Osteocyte (in vitro differentiated cells): ENCODE results near the gene CFAP58. TPM values are rescaled to one million over a fixed set of nuclear protein-coding genes. Genes with fewer than 3 reads are reported as not detected.

Source experiments
- DNase-seq: peaks from one replicate; pipeline ENCODE4 v3.0.0; 2021; ENCODE audit warnings: mixed read lengths; ENCODE audit not compliant: unreplicated experiment; ENCODE audit errors: extremely low spot score
- H3K27ac Mint-ChIP-seq: one replicate; pipeline ENCODE4 v1.8.0; 2021; ENCODE audit warnings: mild to moderate bottlenecking, mixed read lengths; ENCODE audit not compliant: unreplicated experiment
- H3K27me3 Mint-ChIP-seq: one replicate; pipeline ENCODE4 v1.8.0; 2021; ENCODE audit warnings: mixed read lengths; ENCODE audit not compliant: unreplicated experiment
- H3K36me3 Mint-ChIP-seq: one replicate; pipeline ENCODE4 v1.8.0; 2021; ENCODE audit warnings: mixed read lengths; ENCODE audit not compliant: unreplicated experiment
- H3K4me1 Mint-ChIP-seq: one replicate; pipeline ENCODE4 v1.8.0; 2021; ENCODE audit warnings: mixed read lengths; ENCODE audit not compliant: unreplicated experiment
- H3K4me3 Mint-ChIP-seq: one replicate; pipeline ENCODE4 v1.8.0; 2021; ENCODE audit warnings: mild to moderate bottlenecking, moderate library complexity, mixed read lengths; ENCODE audit not compliant: unreplicated experiment
- H3K9me3 Mint-ChIP-seq: one replicate; pipeline ENCODE4 v1.8.0; 2021; ENCODE audit warnings: mixed read lengths; ENCODE audit not compliant: unreplicated experiment
- total RNA-seq: library from RNA; stranded (reverse); gene quantifications from 2 replicates; pipeline ENCODE4 v1.2.1, GENCODE V29; 2021
- TF ChIP-seq, protein P1 (sequence below): fragments of 200-600 bp; sonication (generic); IDR thresholded peaks from 2 replicates; pipeline ENCODE4 v1.5.0; 2021; ENCODE audit warnings: antibody characterized with exemption, mild to moderate bottlenecking, moderate library complexity

Gene CFAP58
- total RNA-seq, 1 donor from 2014 or later = 0.16 TPM

DNA sequence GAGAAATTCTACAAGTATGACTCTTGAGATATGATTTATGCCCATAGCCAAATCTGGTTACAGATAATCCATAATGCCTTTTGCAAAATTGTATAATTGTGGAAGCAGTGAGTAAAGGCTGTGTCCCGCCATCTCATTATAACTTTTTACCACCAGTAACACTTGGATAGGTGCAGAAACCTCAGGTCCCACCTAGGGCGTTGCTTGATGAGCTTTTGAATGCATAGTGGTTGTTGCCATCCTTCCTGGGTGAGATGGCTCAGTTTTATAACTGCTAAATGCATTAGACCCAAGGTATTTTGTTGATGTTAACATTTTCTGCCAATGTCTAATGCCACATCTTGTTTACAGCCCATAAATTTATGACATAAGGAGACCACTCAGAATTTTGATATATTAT, 42.9 kb downstream of the CFAP58 start:
- TF ChIP-seq, protein P1, sequence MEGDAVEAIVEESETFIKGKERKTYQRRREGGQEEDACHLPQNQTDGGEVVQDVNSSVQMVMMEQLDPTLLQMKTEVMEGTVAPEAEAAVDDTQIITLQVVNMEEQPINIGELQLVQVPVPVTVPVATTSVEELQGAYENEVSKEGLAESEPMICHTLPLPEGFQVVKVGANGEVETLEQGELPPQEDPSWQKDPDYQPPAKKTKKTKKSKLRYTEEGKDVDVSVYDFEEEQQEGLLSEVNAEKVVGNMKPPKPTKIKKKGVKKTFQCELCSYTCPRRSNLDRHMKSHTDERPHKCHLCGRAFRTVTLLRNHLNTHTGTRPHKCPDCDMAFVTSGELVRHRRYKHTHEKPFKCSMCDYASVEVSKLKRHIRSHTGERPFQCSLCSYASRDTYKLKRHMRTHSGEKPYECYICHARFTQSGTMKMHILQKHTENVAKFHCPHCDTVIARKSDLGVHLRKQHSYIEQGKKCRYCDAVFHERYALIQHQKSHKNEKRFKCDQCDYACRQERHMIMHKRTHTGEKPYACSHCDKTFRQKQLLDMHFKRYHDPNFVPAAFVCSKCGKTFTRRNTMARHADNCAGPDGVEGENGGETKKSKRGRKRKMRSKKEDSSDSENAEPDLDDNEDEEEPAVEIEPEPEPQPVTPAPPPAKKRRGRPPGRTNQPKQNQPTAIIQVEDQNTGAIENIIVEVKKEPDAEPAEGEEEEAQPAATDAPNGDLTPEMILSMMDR = no peak
- H3K9me3 Mint-ChIP-seq = no peaks in the 10 kb centered on the region
- no peak overlapping the region for H3K27ac Mint-ChIP-seq
- DNase-seq = no peak
- H3K27me3 Mint-ChIP-seq = peaks cover 22% of the 10 kb centered on the region
- H3K4me1 Mint-ChIP-seq = no peaks in the 10 kb centered on the region
- no peaks in the 10 kb centered on the region for H3K36me3 Mint-ChIP-seq
- H3K4me3 Mint-ChIP-seq = no peak overlapping the region

DNA sequence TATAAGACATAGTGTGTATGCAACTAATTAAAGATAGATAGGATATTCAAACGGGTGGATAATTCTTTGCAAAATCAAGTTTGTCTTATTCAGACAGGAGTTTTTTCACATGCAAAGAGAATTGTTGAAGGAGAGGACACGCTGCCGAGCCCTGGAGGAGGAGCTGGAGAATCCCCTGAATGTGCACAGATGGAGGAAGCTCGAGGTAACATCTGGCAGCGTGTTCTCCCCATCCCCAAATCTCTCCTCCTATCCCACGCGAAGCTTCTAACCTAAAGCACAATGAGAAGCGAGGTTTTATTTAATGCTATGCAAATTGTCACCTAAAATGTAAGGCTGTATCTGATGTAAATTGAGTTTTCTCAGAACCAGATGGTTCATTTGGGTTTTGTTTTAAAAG, 50.0 kb downstream of the CFAP58 start:
- Mint-ChIP-seq H3K36me3 (no peaks in the 10 kb centered on the region), H3K27ac (no peak overlapping the region), H3K9me3 (no peaks in the 10 kb centered on the region), H3K4me3 (no peak overlapping the region), H3K4me1 (no peaks in the 10 kb centered on the region), H3K27me3 (peaks cover 29% of the 10 kb centered on the region)
- TF ChIP-seq, protein P1 = no peak
- DNase-seq = no peak

DNA sequence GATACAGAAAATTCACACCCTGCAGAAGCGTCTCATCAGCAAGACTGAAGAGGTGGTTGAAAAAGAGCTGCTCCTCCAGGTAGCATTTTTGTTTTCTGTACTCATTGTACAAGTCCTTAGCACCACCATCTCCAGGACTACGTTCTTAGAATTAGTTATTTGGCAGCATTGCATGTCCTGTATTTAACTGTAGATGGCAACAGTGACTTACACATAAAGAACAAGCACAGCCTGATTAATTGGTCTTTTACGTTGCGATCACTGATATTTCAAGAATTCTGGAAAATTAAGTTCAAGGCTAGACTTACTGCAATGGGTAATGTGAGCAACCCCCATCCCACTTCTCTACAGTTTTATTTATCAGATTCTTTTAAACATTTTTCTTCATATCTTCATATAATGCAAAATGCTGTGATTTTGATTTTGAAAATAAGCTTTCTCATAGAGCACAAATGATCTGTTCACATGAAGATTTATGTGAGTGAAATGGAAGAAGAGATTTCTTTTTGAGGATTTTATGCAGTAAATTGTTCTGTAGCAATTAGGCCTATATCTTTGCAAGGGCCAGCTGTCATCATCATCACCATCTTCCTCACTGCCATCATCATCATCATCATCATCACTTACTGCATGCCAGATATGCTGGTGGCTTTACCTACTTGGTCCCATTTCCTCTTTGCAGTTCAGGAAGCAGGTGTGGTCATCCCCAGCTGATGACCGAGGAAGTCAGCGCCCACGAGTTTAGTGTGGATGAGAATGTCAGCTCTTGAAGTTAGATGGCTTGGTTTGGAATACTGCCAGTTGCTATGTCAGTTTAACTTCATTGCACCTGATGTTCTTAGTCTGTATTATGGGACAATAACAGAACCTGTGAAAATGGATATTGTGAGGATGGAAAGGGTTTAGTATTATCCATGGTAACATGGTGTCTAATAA, 53.4 kb downstream of the CFAP58 start:
- H3K4me3 Mint-ChIP-seq = no peak overlapping the region
- H3K9me3 Mint-ChIP-seq = no peaks in the 10 kb centered on the region
- H3K27ac Mint-ChIP-seq = no peak overlapping the region
- no peaks in the 10 kb centered on the region for H3K4me1 Mint-ChIP-seq
- peaks cover 31% of the 10 kb centered on the region for H3K27me3 Mint-ChIP-seq
- no peak for DNase-seq
- TF ChIP-seq, protein P1 = peak; percentile 48
- H3K36me3 Mint-ChIP-seq = no peaks in the 10 kb centered on the region

DNA sequence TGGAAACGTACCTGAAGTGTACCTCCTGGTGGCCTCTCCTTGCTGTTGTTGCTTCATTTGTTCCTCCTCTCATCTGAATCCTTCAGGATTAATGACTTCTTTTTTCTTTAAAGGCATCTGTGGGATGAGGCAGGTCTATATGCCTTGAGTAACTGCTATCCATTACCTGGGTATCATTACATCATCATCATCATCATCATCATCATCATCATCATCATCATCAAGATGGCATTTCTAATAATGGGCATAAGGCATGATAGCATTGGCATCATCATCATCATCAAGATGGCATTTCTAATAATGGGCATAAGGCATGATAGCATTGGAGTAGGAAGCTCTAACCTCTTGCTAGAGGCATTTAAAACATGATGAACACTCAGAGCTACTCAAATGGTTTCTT, 59.9 kb downstream of the CFAP58 start:
- Mint-ChIP-seq H3K9me3 (no peaks in the 10 kb centered on the region), H3K27me3 (peaks cover 12% of the 10 kb centered on the region), H3K4me3 (no peak overlapping the region), H3K4me1 (no peaks in the 10 kb centered on the region), H3K36me3 (no peaks in the 10 kb centered on the region), H3K27ac (no peak overlapping the region)
- no peak for DNase-seq
- TF ChIP-seq, protein P1 = no peak

DNA sequence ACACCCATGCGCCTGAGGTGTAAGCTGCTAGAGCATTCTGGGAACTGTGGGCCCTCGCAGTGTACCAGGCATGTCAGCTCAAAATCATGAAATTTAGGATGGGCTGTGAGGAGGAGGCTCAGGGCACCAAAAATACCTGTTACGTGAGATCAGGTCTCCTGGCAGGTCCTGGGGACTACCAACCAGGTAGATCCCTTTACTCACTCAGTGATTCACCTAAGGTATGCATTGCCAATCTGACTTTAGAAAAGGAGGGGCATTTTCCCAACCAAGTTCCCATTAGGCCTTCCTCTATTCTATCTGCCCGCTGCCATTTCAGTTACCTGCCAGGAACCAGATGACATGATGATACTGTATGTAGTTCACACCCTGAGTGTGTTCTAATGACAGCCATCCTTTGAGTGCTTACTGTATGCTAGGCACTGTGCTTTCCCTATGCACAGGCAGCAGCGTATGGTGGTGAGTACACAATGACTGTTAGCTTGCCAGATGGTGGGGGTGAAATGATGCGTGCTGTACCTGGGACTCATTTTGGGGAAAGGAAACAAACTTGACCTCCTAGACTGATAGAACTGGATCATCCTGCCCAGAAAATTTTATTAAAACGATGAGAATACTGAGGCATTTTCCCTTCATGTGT, 62.0 kb downstream of the CFAP58 start:
- H3K9me3 Mint-ChIP-seq = no peaks in the 10 kb centered on the region
- H3K27me3 Mint-ChIP-seq = no peaks in the 10 kb centered on the region
- no peak for DNase-seq
- TF ChIP-seq, protein P1 = no peak
- no peaks in the 10 kb centered on the region for H3K4me1 Mint-ChIP-seq
- H3K4me3 Mint-ChIP-seq = no peak overlapping the region
- no peak overlapping the region for H3K27ac Mint-ChIP-seq
- H3K36me3 Mint-ChIP-seq = no peaks in the 10 kb centered on the region
